Suprapubic skin (tissue), 4 donors: Measurements from ENCODE around the gene GIPR.

Experiments
- CTCF ChIP-seq, 2 donors: fragments of 200-600 bp in 1 of 2; fragments of 450-650 bp in 1 of 2; sonication (generic) in 1 of 2; IDR thresholded peaks; one replicate each; pipeline ENCODE4 v1.5.1; 2016 to 2019; ENCODE audit warnings: antibody characterized with exemption in 2 of 2, mild to moderate bottlenecking in 1 of 2, moderate library complexity in 1 of 2
- POLR2A ChIP-seq, 2 donors: fragments of 450-650 bp; IDR thresholded peaks; one replicate each; pipeline ENCODE4 v1.6.1; 2017; ENCODE audit warnings: antibody characterized with exemption in 2 of 2, mild to moderate bottlenecking in 2 of 2, moderate library complexity in 2 of 2
- POLR2AphosphoS5 ChIP-seq, 3 donors: sonication (generic); formaldehyde crosslinking; IDR thresholded peaks; one replicate each; pipeline ENCODE4 v1.6.1; 2017; ENCODE audit warnings: antibody characterized with exemption in 3 of 3

- TF ChIP-seq CTCF (IDR thresholded peaks at IDR 0.05) (no peak), POLR2AphosphoS5 (IDR thresholded peaks at IDR 0.05) (no peak), POLR2A (IDR thresholded peaks at IDR 0.05) (no peak)
Observed at GRCh38 chr19:45715139-45715538, 47.1 kb downstream of the GIPR start.
